ENCODE results near the gene CPT1A.

The CPT1A gene

GRCh38 chr11:68817554-68817953 is 24.2 kb downstream of the CPT1A start:
- no peak for DNase-seq (ENCODE audit: low spot score)
- TF ChIP-seq, protein P1, sequence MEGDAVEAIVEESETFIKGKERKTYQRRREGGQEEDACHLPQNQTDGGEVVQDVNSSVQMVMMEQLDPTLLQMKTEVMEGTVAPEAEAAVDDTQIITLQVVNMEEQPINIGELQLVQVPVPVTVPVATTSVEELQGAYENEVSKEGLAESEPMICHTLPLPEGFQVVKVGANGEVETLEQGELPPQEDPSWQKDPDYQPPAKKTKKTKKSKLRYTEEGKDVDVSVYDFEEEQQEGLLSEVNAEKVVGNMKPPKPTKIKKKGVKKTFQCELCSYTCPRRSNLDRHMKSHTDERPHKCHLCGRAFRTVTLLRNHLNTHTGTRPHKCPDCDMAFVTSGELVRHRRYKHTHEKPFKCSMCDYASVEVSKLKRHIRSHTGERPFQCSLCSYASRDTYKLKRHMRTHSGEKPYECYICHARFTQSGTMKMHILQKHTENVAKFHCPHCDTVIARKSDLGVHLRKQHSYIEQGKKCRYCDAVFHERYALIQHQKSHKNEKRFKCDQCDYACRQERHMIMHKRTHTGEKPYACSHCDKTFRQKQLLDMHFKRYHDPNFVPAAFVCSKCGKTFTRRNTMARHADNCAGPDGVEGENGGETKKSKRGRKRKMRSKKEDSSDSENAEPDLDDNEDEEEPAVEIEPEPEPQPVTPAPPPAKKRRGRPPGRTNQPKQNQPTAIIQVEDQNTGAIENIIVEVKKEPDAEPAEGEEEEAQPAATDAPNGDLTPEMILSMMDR (IDR thresholded peaks at IDR 0.05; ENCODE audit: extremely low read depth, missing control alignments) = no peak

- TF ChIP-seq, protein P1 (IDR thresholded peaks at IDR 0.05; ENCODE audit: extremely low read depth, missing control alignments) = no peak
- no peak for DNase-seq (ENCODE audit: low spot score)
Measured at GRCh38 chr11:68816917-68817419, 24.7 kb downstream of the CPT1A start.

DNA sequence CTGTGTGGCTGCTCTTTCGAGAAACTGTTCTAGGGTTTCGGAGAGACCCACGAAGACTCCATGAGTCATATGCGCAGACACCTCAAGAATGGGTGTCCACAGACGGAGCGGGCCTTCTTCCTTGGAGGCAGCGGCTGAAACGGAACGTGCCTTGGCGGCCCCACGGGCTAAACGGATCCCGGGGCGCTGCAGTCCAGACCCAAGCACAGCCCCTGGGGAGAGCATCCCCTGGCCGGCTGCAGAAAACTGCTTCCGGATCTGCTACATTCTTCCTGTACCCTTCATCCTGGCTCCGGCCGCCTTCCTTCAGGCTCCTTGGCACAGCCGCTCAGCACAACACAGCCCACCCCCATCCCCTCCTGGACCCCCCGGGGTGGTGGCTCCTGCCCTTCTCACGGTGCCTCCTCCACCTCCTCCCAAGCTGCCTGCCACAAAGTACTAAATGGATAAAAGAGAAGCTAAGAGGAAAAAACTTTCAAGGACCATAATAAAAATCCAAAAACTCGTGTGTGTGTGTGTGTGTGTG is 25.4 kb downstream of the CPT1A start:
- DNase-seq (ENCODE audit: low spot score) = no peak
- TF ChIP-seq, protein P1 (IDR thresholded peaks at IDR 0.05; ENCODE audit: extremely low read depth, missing control alignments) = no peak

DNA sequence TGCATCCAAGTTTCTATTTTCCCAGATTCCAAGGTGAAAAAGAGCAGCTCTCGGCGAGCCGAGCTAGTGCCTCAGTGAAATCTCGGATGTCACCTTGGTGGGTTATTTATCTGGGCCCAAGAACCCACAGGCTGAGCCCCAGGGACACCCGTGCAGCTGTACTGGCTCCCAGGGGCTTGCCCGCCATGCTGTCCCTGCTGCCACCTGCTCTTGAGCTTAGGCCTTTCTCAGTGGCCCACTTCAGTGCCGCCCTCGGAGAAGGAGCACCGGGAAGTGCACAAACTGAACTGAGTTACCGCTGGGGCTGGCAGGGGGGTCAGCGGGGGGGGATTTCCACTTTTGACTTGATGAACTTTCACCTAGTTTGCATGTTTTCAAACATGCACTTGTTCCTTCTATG is 27.9 kb downstream of the CPT1A start:
- no peak for DNase-seq (ENCODE audit: low spot score)
- TF ChIP-seq, protein P1 (IDR thresholded peaks at IDR 0.05; ENCODE audit: extremely low read depth, missing control alignments) = no peak

GRCh38 chr11:68812526-68812925 is 29.2 kb downstream of the CPT1A start:
- no peak for DNase-seq (ENCODE audit: low spot score)
- TF ChIP-seq, protein P1 (IDR thresholded peaks at IDR 0.05; ENCODE audit: extremely low read depth, missing control alignments) = no peak

DNA sequence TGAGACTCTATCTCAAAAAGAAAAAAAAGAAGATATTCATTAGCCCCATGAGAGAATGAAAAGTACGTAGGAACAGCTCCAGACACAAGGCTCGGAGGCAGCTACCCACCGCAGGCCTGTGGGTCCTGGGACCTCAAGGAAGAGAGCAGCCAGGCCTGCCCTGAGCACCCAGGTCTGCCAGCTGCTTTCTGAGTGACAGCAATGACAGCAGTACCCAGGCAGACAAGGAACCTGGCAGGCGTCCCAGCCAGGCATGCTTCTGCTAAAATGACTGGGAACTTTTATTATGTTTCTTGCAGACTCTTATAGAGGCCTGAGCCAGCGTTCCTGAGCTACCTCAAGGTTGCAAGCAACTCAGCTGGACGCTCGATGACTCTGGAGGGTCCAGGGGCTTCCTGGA is 31.6 kb downstream of the CPT1A start:
- TF ChIP-seq, protein P1 (IDR thresholded peaks at IDR 0.05; ENCODE audit: extremely low read depth, missing control alignments) = no peak
- no peak for DNase-seq (ENCODE audit: low spot score)

- TF ChIP-seq, protein P1 (IDR thresholded peaks at IDR 0.05; ENCODE audit: extremely low read depth, missing control alignments) = no peak
- DNase-seq (ENCODE audit: low spot score) = no peak
Measured at GRCh38 chr11:68809506-68809905, 32.2 kb downstream of the CPT1A start.

All from GM20000 (cell line).